ENCODE results near the gene TMEM184B.

Gene TMEM184B

GRCh38 chr22:38299770-38300102 lies 26.9 kb upstream of the TMEM184B start:
- no peak for DNase-seq (ENCODE audit: extremely low read depth, low read depth)
- TF ChIP-seq, protein P1, sequence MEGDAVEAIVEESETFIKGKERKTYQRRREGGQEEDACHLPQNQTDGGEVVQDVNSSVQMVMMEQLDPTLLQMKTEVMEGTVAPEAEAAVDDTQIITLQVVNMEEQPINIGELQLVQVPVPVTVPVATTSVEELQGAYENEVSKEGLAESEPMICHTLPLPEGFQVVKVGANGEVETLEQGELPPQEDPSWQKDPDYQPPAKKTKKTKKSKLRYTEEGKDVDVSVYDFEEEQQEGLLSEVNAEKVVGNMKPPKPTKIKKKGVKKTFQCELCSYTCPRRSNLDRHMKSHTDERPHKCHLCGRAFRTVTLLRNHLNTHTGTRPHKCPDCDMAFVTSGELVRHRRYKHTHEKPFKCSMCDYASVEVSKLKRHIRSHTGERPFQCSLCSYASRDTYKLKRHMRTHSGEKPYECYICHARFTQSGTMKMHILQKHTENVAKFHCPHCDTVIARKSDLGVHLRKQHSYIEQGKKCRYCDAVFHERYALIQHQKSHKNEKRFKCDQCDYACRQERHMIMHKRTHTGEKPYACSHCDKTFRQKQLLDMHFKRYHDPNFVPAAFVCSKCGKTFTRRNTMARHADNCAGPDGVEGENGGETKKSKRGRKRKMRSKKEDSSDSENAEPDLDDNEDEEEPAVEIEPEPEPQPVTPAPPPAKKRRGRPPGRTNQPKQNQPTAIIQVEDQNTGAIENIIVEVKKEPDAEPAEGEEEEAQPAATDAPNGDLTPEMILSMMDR (IDR thresholded peaks at IDR 0.05; ENCODE audit: low read depth, low read length, missing control alignments) = no peak
- no peak overlapping the region for H3K4me3 ChIP-seq (replicated peaks; ENCODE audit: low read depth, low read length)

- no peak for DNase-seq (ENCODE audit: extremely low read depth, low read depth)
- TF ChIP-seq, protein P1 (IDR thresholded peaks at IDR 0.05; ENCODE audit: low read depth, low read length, missing control alignments) = peak; percentile 43
- H3K4me3 ChIP-seq (replicated peaks; ENCODE audit: low read depth, low read length) = no peak overlapping the region
Measured at GRCh38 chr22:38298312-38299005, 25.6 kb upstream of the TMEM184B start.

DNA sequence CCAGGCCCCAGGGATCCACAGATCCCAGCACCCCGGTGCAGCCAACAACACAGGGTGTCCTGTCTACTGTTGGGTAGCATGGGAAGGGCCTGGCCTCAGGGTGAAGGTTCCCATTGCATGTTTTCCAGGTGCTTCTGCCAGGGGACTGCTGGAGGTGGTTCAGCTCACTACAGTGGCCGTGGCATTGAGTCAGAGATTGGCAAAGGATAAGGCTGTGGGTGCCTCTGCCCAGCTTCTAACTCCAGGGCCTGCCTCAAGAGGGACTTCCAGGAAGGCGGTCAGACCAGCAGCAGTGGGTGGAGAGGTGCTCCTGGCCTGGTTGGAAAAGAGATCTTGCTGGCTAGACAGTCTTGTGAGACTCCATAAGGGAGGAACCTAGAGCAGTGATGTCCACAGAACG lies 23.6 kb upstream of the TMEM184B start:
- no peak for DNase-seq (ENCODE audit: extremely low read depth, low read depth)
- H3K4me3 ChIP-seq (replicated peaks; ENCODE audit: low read depth, low read length) = no peak overlapping the region
- TF ChIP-seq, protein P1 (IDR thresholded peaks at IDR 0.05; ENCODE audit: low read depth, low read length, missing control alignments) = no peak

- no peak for DNase-seq (ENCODE audit: extremely low read depth, low read depth)
- TF ChIP-seq, protein P1 (IDR thresholded peaks at IDR 0.05; ENCODE audit: low read depth, low read length, missing control alignments) = no peak
- no peak overlapping the region for H3K4me3 ChIP-seq (replicated peaks; ENCODE audit: low read depth, low read length)
Measured at GRCh38 chr22:38295863-38296262, 23.1 kb upstream of the TMEM184B start.

DNA sequence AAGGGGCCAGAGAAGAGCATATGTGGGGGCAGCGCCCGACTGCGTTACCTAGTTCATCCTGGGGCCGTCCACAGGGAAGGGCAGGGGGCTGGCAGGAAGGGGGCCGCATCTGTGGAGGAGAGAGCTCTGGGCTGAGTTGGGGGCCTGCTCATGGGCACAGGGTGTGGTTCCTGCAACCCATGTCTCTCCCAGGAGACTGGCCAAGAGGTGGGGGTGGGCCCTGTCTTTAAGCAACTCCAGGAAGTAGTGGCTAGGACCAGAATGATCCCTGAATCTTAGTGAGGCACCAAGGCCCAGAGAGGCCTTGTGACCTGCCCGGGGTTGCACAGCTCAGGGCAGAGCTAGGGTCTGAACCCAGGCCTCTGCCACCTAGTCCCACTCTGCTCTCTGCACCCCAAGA lies 22.5 kb upstream of the TMEM184B start:
- TF ChIP-seq, protein P1 (IDR thresholded peaks at IDR 0.05; ENCODE audit: low read depth, low read length, missing control alignments) = no peak
- no peak for DNase-seq (ENCODE audit: extremely low read depth, low read depth)
- no peak overlapping the region for H3K4me3 ChIP-seq (replicated peaks; ENCODE audit: low read depth, low read length)

GRCh38 chr22:38294193-38294592 lies 21.4 kb upstream of the TMEM184B start:
- TF ChIP-seq, protein P1 (IDR thresholded peaks at IDR 0.05; ENCODE audit: low read depth, low read length, missing control alignments) = no peak
- no peak overlapping the region for H3K4me3 ChIP-seq (replicated peaks; ENCODE audit: low read depth, low read length)
- no peak for DNase-seq (ENCODE audit: extremely low read depth, low read depth)

GRCh38 chr22:38292694-38293093 lies 19.9 kb upstream of the TMEM184B start:
- H3K4me3 ChIP-seq (replicated peaks; ENCODE audit: low read depth, low read length) = no peak overlapping the region
- DNase-seq (ENCODE audit: extremely low read depth, low read depth) = no peak
- TF ChIP-seq, protein P1 (IDR thresholded peaks at IDR 0.05; ENCODE audit: low read depth, low read length, missing control alignments) = no peak
